Measurements from ENCODE around the gene E2F4. TPM values are rescaled to one million over a fixed set of nuclear protein-coding genes. Genes with fewer than 3 reads are reported as not detected.

The E2F4 gene
- total RNA-seq, 1 donor: 75.1 TPM

DNA sequence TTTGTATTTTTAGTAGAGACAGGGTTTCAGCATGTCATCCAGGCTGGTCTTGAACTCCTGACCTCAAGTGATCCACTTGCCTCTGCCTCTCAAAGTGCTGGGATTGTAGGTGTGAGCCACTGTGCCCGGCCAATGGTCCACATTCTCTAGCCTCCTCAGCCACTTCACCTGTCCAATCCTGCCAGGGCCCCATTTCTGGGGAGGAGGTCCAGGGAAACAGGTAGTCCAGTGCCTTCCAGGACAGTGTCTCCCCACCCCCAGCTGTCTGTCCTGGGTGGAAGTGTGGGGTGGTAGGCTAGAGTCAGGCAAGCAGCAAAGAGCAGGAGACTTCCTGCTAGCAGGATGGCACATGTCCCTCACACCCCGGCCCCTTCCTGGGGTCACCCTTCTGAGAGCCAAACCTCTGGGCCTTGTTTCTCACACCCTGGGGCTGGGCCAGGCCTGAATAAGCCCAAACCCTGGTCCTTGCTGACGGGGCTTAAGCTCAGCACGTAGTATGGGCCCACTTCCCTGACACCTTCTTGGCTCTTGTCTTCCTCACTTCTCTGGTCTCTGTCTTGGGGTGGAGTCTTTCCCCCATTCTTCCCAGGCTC lies 50.3 kb downstream of the E2F4 start:
- TF ChIP-seq, protein P1, sequence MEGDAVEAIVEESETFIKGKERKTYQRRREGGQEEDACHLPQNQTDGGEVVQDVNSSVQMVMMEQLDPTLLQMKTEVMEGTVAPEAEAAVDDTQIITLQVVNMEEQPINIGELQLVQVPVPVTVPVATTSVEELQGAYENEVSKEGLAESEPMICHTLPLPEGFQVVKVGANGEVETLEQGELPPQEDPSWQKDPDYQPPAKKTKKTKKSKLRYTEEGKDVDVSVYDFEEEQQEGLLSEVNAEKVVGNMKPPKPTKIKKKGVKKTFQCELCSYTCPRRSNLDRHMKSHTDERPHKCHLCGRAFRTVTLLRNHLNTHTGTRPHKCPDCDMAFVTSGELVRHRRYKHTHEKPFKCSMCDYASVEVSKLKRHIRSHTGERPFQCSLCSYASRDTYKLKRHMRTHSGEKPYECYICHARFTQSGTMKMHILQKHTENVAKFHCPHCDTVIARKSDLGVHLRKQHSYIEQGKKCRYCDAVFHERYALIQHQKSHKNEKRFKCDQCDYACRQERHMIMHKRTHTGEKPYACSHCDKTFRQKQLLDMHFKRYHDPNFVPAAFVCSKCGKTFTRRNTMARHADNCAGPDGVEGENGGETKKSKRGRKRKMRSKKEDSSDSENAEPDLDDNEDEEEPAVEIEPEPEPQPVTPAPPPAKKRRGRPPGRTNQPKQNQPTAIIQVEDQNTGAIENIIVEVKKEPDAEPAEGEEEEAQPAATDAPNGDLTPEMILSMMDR (IDR thresholded peaks at IDR 0.05; ENCODE audit: insufficient read depth, low read depth, low read length): no peak

DNA sequence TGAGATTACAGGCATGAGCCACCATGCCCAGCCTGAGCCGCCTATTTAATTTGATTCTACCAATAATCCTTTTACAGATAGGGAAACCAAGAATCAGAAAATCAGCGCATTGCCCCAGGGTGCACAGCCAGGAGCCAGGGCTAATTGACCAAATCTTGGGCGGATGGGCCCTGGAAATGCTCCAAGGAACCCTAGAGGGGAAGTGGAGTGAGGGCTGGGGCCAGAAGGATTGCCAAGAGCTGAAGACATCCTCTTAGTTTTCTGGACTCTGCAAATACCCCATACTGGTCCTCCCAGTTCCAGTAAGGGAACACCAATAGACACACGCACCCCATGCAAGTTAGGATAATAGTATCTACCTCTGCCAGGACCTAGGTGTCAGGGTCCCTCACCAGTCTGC lies 51.5 kb downstream of the E2F4 start:
- H3K4me3 ChIP-seq (ENCODE audit: low read depth, low read length): no peak overlapping the region
- DNase-seq (ENCODE audit: low read depth): no peak
- TF ChIP-seq, protein P1 (IDR thresholded peaks at IDR 0.05; ENCODE audit: insufficient read depth, low read depth, low read length): no peak

More for the DNA sequence above, 50.3 kb downstream of the E2F4 start:
- DNase-seq (ENCODE audit: low read depth): no peak
- no peak overlapping the region for H3K4me3 ChIP-seq (ENCODE audit: low read depth, low read length)

DNA sequence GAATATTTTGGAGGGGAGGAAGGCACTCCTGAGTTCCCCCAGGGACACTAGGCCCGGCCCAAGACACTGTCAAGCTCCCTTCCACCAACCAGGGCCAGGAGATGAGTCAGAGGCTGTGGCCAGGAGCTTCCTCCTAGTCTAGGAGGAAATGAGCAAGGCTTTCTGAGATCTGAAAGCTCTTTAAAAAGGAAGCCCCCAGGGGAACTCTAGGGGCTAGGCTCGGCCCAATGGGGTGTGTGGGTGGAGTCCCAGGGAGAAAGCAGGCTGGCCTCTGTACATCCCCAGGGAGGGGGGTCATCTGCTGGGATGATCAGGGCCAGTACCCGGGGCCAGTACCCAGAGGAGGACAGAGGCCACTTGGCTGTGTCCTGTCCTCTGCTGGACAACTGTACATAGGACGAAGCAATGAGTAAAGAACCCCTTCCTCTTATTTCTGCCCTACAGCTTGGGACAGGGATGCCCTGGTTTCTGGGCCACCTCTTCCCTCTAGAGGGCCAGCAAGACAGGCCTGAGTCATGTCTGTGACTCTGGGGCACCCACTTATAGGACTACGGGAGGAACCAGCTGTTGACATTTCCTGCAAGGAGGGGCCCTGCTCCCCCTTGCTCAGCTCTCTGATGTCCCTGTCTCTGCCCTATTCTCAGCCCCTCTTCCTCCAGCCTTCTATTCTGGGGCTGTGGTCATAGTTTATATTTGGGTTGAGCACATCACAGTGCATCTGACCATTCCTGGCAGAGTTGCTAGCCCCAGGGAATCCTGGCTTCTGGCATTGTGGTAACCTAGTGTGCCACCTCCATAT lies 52.6 kb downstream of the E2F4 start:
- peak; percentile 85 for DNase-seq (ENCODE audit: low read depth)
- H3K4me3 ChIP-seq (ENCODE audit: low read depth, low read length): peak overlapping the region; percentile 82
- TF ChIP-seq, protein P1 (IDR thresholded peaks at IDR 0.05; ENCODE audit: insufficient read depth, low read depth, low read length): no peak

DNA sequence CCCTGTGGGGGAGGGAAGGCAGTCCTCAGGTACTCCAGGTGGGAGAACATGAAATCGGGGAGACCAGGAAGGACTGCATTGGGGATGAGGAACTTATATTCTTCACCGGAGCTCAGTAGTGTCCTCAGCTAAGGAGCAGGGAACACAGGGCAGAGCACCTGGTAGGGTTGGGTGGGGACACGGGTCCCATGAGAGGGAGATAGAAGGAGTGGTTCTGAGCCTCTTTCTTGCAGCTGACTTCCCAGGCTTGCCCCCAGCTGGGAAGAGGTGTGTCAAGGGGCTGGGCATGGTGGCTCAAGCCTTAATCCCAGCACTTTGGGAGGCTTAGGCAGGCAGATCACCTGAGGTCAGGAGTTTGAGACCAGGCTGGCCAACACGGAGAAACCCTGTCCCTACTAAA lies 53.2 kb downstream of the E2F4 start:
- DNase-seq (ENCODE audit: low read depth): no peak
- TF ChIP-seq, protein P1 (IDR thresholded peaks at IDR 0.05; ENCODE audit: insufficient read depth, low read depth, low read length): no peak
- H3K4me3 ChIP-seq (ENCODE audit: low read depth, low read length): peak overlapping the region; percentile 82

DNA sequence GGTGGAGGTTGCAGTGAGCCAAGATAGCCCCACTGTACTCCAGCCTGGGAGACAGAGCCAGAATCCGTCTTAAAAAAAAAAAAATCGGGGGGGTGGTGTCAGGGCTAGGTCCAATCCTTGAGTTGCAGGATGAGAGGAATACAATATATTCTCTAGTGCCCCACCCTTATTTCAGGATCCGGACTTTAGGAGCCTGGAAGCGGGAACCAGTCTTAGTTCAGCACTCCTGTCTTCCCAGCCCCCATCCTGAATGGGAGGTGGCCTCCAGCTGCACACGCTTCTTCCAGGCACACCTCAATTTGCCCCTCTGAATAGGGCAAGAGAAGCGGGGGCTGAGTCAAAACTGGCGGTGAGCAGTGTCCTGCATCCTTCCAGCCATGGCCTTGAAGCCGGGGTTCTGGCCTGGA lies 53.7 kb downstream of the E2F4 start:
- TF ChIP-seq, protein P1 (IDR thresholded peaks at IDR 0.05; ENCODE audit: insufficient read depth, low read depth, low read length): no peak
- H3K4me3 ChIP-seq (ENCODE audit: low read depth, low read length): peak overlapping the region; percentile 82
- DNase-seq (ENCODE audit: low read depth): no peak

DNA sequence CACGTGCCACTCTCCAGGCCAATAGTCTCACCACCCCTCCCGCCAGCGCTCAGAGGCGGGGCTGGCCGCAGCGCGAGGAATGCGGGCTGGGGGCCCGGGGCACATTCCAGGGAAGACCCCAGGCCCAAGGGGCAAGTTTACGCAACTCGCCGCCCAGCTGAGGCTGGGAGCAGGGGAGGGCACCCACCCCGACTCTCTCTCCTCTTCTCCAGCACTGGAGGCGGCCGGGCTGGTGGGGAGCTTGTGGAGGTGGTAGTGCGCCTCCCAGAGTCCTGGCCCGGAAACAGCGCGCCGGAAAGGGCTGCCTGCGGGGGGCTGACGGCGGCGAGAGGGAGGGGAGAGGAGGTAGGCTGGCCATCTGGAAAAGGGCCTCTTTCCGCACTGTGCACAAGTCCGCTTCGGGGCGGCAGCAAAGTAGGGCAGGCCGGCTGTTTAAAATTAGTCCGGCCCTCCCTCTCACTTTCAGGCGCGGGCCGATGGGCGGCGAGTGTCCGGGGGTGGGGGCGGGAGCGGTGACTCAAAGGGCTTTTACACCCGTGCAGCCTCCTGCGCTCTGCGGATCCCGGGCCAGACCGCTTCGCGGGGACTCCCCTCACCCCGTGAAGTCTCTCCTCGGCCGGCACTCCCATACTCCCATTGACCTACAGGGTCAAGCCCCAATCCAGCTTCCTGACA lies 54.3 kb downstream of the E2F4 start:
- DNase-seq (ENCODE audit: low read depth): peak; percentile 93
- peak overlapping the region; percentile 82 for H3K4me3 ChIP-seq (ENCODE audit: low read depth, low read length)
- TF ChIP-seq, protein P1 (IDR thresholded peaks at IDR 0.05; ENCODE audit: insufficient read depth, low read depth, low read length): peak; percentile 59
